HG03159 (cell line): Measurements from ENCODE around the gene SDHA.
"Not testable (repeated sequence)": the region's sequence is repeated elsewhere in the genome, so short reads cannot be mapped to it uniquely, and the experiment has no call there.

Experiments used
- ATAC-seq: cut with Tn5 transposase; IDR thresholded peaks from one replicate; pipeline ENCODE4 v1.9.1; 2021; ENCODE audit warnings: mild to moderate bottlenecking, moderate library complexity; ENCODE audit not compliant: unreplicated experiment

Gene SDHA

DNA sequence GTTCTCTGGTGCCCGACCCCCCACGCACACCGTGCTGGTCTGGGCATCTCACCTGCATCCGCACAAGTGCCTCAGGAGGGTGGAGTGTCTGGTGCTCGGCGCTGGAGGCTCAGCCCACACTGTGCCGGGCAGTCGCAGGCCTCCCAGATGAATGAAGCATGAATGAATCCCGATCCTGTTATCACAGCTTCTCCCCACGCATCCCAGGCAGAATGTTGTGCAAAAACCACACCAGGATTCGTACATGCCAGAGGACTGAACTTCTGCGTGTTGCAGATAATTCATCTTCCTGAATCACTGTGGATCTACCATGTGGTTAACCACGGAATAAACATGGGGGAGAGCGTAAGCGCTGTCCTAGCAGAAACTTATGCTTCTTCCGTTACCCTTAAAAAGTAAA lies 78.8 kb downstream of the SDHA start:
- not testable (repeated sequence) for ATAC-seq

DNA sequence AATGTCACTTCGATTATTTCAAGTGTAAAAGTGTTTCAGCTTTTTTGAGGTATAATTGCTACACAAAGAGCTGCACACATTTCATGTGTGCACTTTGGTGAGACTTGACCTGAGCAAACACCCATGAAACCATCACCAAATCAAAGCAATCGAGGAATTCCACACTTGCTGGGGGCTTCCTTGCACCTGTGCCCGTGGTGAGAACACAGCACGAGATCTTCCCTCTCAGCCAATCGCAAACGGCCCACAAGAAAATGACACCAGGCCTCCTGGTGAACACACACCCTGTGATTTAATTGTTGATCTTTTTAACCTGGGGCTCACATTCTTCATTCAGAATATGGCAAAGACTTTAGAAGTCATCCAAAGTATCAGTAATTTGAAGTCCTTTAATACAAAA lies 79.3 kb downstream of the SDHA start:
- not testable (repeated sequence) for ATAC-seq

DNA sequence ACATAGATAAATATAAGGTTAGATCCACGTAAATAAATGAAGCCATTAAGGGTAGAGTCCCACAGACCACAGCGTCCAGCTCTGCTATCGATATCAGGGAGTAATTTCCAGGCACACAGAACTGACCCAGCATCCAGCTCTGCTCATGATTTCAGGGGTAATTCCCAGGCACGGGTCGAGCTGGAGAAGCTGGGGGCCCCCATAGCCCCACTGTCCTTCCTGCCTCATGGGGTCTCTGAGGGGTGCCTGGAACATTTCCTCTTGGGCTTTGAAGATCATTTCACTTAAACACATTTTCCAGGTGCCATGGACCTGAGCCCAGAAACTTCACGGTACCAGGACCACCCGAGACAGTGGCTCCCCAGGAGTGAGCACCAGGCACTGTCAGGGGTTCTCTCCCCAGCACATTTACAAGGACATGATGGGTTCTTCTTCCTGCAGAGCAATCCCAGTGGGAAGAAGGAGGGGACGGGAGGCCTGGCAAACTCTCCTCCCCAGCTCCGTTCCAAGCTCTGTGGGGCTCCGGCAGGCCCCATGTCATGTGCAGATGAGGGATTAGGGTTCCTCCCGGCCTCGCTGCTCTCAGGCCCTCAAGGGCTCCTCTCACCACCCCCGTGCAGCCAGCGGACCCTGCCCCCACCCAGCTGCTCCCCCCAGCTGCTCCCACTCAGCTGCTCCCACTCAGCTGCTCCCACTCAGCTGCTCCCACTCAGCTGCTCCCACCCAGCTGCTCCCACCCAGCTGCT lies 80.0 kb downstream of the SDHA start:
- ATAC-seq = not testable (repeated sequence)

- no peak for ATAC-seq
These were observed 80.6 kb downstream of the SDHA start for GRCh38 chr5:298737-299125.

DNA sequence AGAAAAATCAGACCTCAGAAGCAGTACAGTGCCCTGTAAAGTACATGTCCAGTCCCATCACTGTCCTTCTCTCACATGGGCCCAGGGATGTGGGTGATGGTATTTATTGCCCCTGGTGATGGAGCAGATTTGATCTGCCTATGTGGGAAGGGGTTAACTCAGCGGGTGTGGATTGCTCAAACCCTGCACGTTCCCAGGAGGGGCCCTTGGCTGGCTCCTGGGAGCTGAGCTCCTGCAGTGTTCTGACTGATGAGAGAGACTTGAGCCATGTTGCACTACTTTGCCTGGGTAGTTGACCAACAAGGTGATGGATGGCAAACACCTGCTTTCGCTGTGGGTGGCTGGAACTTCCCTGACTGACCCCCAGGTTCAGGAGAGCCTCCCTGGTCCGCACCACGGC lies 81.8 kb downstream of the SDHA start:
- not testable (repeated sequence) for ATAC-seq

DNA sequence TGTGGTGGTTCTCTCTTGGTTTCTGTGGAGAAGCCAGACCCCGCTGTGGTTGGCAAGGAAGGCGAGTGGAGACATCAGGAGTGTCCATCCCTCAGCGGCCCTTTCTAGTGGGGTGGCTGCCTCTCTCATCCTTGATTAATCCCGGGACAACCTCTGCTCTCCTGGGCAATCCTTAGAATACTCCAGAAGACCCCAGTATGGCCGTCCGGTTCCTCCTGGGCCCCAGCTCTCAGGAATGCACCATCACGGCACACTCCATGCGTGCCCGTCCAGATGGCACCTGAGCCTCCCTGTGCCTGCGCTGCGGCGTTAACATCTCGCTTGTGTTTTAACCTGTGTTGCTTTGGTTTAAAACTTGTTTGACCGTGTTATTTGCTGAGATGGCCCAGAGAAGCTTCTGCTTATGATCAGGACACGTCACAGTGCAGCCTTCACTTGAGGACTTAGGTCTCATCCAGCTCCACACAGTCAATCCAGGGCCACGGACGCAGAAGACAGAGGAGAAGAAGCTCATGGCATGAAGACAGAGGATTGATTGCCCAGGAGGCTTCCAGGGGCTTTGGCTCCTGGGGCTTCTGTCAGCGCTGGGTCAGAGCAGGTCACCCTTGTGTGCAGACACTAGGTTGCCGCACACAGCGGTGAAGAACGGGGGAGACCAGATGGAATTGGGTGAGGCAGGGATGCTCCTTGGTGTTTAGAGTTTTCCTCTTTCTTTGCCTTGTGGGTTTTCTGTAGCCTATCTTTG lies 82.7 kb downstream of the SDHA start:
- not testable (repeated sequence) for ATAC-seq

DNA sequence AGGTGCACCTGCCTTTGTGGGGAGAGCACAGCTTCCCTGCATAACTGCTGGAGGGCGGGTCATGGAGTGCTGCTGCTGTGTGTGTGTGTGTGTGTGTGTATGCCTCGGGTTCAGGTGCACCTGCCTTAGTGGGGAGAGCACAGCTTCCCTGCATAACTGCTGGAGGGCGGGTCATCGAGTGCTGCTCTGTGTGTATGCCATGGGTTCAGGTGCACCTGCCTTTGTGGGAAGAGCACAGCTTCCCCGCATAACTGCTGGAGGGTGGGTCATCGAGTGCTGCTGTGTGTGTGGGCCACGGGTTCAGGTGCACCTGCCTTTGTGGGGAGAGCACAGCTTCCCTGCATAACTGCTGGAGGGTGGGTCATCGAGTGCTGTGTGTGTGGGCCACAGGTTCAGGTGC lies 84.3 kb downstream of the SDHA start:
- ATAC-seq = not testable (repeated sequence)

- no peak for ATAC-seq
These were observed 84.8 kb downstream of the SDHA start for GRCh38 chr5:302966-303365.

GRCh38 chr5:303741-304140 lies 85.6 kb downstream of the SDHA start:
- ATAC-seq = not testable (repeated sequence)

DNA sequence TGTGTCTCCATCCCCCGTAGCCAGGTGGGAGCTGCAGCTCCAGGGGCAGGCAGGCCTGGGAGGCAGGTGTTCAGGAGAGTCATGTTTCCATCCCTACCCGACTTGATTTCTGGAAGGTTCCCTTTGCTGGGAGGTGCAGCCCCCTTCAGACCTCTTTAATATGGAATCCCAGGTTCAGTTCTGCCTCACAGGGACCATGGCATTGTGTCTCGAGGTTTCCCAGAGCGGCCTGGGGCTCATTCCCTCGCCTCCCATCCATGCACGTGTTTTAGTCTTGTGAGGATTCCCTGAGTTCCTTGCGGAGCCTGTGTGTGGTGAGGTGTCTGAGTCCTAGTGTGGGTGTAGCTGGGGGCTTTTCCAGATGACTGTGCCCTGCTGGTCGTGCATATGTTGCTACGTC lies 86.9 kb downstream of the SDHA start:
- no peak for ATAC-seq

- ATAC-seq = no peak
These were observed 87.3 kb downstream of the SDHA start for GRCh38 chr5:305459-305858.

GRCh38 chr5:306011-306805 lies 88.1 kb downstream of the SDHA start:
- ATAC-seq = no peak
